NOMO-1 treated with DMSO at 0.1 percent for 48 hours (cell line): Measurements from ENCODE around the gene TBR1.

Experiments
- DNase-seq: peaks from one replicate; lab custom pipeline; 2025; ENCODE audit not compliant: unreplicated experiment; lab: John Stamatoyannopoulos, UW

Gene TBR1

GRCh38 chr2:161426922-161427663 lies 11.0 kb downstream of the TBR1 start:
- DNase-seq: no peak

- no peak for DNase-seq
Measured at GRCh38 chr2:161427664-161428587, 11.8 kb downstream of the TBR1 start.

DNA sequence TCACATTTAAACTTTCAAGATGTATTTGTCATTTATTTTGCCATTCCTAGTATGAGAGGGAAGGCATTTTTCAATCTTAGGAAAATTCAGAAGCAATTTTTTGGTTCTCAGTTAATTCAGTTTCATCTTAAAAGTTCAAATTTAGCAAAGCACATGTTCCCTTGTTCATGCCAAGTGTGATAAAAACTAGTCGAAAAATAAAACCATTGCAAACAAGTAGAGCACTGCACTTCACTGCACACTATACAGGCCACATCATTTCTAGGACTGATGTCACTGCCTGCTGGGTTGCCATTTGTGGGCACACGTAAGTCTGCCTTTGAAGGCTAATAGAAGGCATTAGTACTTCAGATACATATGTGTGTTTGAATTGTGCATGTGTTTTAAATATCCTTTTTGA lies 14.3 kb downstream of the TBR1 start:
- DNase-seq: no peak

DNA sequence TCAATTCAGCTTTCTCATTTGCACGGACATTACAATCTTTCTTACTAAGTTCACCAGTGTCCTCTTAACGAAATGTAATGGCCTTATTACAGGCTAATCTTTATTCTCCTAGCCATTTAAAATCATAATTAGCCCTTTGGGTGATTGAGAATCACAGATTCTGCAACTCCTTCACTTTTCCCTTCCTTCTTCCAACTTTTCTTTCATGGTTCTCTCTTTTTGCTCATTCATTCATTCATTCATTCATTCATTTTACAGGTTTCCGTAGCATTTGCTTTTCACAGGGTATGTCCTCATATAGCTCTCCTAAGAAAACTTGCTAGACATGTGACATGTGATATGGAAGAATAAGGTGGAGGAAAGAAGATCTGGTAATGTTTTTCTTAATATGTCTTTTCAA lies 16.0 kb downstream of the TBR1 start:
- no peak for DNase-seq

DNA sequence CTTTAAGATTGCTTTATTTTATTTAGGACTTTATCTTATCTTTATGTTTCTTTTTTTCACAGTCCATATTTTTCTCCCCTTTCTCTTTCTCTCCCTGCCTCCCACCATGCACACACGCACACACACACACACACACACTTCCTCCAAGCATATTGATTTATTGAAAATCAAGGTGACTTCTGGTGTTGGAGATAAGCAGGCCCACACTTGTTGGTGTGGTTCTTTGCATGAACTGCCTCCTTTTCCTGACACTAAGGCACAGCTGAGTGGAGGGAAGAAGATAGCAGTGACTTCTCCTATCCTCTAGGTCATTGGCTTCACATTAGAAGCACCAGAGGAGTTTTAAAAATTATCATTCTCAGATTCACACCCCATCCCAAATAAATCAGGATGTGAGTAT lies 18.0 kb downstream of the TBR1 start:
- DNase-seq: no peak

GRCh38 chr2:161436411-161436810 lies 20.3 kb downstream of the TBR1 start:
- DNase-seq: no peak

- no peak for DNase-seq
Measured at GRCh38 chr2:161438598-161438997, 22.5 kb downstream of the TBR1 start.

DNA sequence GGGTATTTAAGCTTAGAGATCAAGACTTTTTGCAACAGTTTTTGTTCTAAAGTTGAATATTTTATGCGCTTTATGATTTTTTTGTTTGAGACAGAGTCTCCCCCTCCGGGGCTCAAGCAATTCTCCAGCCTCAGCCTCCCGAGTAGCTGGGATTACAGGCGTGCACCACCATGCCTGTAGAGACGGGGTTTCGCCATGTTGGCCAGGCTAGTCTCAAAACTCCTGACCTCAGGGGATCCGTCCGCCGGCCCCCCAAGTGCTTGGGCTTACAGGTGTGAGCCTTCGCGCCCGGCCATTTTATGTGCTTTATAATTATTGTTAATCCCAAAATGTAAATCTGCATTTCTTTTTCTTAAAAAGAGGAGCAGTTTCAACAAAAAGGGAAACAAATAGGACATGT lies 29.0 kb downstream of the TBR1 start:
- DNase-seq: no peak

GRCh38 chr2:161448431-161448830 lies 32.3 kb downstream of the TBR1 start:
- no peak for DNase-seq

- DNase-seq: no peak
Measured at GRCh38 chr2:161471631-161472030, 55.5 kb downstream of the TBR1 start.

GRCh38 chr2:161474920-161475319 lies 58.8 kb downstream of the TBR1 start:
- no peak for DNase-seq
